Heart left ventricle (tissue), 13 donors: ENCODE measurements around the gene FOXN3.

Experiments used
- POLR2A ChIP-seq, 2 donors: fragments of 450-650 bp; IDR thresholded peaks; one replicate each; pipeline ENCODE4 v1.6.1; 2017; ENCODE audit warnings: antibody characterized with exemption in 2 of 2, mild to moderate bottlenecking in 2 of 2, moderate library complexity in 2 of 2
- TF ChIP-seq, protein P1 (sequence below), 12 donors: fragments of 200-600 bp; sonication (generic) in 4 of 12; IDR thresholded peaks; one replicate each; pipeline versions ENCODE4 v1.5.0 to v1.8.0; 2018 to 2022; ENCODE audit warnings: antibody characterized with exemption in 12 of 12, mild to moderate bottlenecking in 5 of 12
- donor health status: ischemic (EF 13 %, LVEDD 7.1; RV severe dilation, severe dysfunction).
- donor health status: DM: no; HTN: yes; CAD: no.
- donor health status: DM: no; HTN: no; CAD: no.
- donor health status: ischemic (EF 25% LVEDD 6.9; RV normal size, moderate dysfunction).
- donor health status: ischemic (EF 25% LVEDD 5.7; RV mildly dilated, moderate dysfunction).
- donor health status: ischemic (EF 35%, LVEDD 5.7; RV mildly dilated, moderate dysfunction).
- donor health status: nonischemic (EF 11% LVEDD 7.7; RV severe dilation, severe dysfunction).
- donor health status: DM: yes; HTN: yes; CAD: no.
- donor health status: PGD.
- donor health status: ischemic (EF 29% LVEDD 5.4; RV normal size, mild dysfunction).
- donor health status: nonischemic (EF 23%, LVEDD 6.1; RV moderate dilation, normal function).

DNA sequence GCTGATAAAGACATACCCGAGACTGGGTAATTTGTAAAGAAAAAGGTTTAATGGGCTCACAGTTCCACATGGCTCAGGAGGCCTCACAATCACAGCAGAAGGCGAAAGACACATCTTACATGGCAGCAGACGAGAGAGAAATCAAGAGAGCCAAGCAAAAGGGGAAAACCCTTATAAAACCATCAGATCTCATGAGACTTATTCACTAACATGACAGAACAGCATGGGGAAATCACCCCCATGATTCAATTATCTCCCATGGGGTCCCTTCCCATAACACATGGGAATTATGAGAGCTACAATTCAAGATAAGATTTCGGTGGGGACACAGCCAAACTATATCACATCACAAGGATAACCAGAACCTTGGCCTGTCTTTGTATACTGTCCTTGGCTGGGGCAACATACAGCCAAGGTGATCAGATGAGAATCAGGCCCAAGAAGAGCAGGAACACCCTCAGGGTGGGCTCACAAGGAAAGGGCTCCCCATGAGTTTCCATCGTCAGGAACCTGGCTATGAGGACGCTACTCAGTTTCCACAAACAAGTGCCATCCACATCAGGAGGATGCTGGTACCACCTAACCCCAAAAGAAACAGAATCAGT is 152.7 kb downstream of the FOXN3 start:
- TF ChIP-seq, protein P1, sequence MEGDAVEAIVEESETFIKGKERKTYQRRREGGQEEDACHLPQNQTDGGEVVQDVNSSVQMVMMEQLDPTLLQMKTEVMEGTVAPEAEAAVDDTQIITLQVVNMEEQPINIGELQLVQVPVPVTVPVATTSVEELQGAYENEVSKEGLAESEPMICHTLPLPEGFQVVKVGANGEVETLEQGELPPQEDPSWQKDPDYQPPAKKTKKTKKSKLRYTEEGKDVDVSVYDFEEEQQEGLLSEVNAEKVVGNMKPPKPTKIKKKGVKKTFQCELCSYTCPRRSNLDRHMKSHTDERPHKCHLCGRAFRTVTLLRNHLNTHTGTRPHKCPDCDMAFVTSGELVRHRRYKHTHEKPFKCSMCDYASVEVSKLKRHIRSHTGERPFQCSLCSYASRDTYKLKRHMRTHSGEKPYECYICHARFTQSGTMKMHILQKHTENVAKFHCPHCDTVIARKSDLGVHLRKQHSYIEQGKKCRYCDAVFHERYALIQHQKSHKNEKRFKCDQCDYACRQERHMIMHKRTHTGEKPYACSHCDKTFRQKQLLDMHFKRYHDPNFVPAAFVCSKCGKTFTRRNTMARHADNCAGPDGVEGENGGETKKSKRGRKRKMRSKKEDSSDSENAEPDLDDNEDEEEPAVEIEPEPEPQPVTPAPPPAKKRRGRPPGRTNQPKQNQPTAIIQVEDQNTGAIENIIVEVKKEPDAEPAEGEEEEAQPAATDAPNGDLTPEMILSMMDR (IDR thresholded peaks at IDR 0.05) = no peak
- no peak for TF ChIP-seq POLR2A (IDR thresholded peaks at IDR 0.05)
